Keratinocyte (primary cell): ENCODE data around the gene DHH. TPM values are rescaled to one million over a fixed set of nuclear protein-coding genes. Genes with fewer than 3 reads are reported as not detected.

Experiments
- DNase-seq: peaks from one replicate; pipeline ENCODE4 v3.0.0-alpha.2; 2011; ENCODE audit warnings: low read depth, missing footprints, low spot score
- FAIRE-seq: peaks from 2 replicates; lab custom pipeline; 2011; peaks lifted over from hg19 to GRCh38; lab: Jason Lieb, UNC
- H2AFZ ChIP-seq: 2 replicates; pipeline ENCODE4 v1.6.0; 2012; ENCODE audit warnings: low read length, control low read depth, inconsistent platforms; ENCODE audit not compliant: control insufficient read depth
- H3K27ac ChIP-seq: 2 replicates; pipeline ENCODE4 v1.5.1; 2011; ENCODE audit warnings: low read length; ENCODE audit not compliant: control insufficient read depth, insufficient read depth
- H3K27me3 ChIP-seq: 3 replicates; pipeline ENCODE4 v1.6.0; 2011; ENCODE audit warnings: low read length; ENCODE audit not compliant: control insufficient read depth, insufficient read depth; ENCODE audit errors: extremely low read depth
- H3K36me3 ChIP-seq, 2 experiments: 2 replicates in 1 of 2; 3 replicates in 1 of 2; pipeline ENCODE4 v1.5.1; 2011; ENCODE audit warnings: low read length in 2 of 2, mild to moderate bottlenecking in 1 of 2; ENCODE audit not compliant: control insufficient read depth in 2 of 2, insufficient read depth in 2 of 2; ENCODE audit errors: extremely low read depth in 1 of 2
- H3K4me1 ChIP-seq: 3 replicates; pipeline ENCODE4 v1.5.1; 2011; ENCODE audit warnings: low read length; ENCODE audit not compliant: control insufficient read depth, insufficient read depth; ENCODE audit errors: extremely low read depth
- H3K4me2 ChIP-seq: 3 replicates; pipeline ENCODE4 v1.6.0; 2011; ENCODE audit warnings: low read depth, low read length; ENCODE audit not compliant: control insufficient read depth, insufficient read depth; ENCODE audit errors: extremely low read depth
- H3K4me3 ChIP-seq, 3 experiments: fragments of 200-600 bp in 1 of 3; sonication (generic) in 1 of 3; 2 replicates in 2 of 3; 3 replicates in 1 of 3; pipeline ENCODE4 v1.5.1; 2011 to 2016; ENCODE audit warnings: low read length in 3 of 3, mild to moderate bottlenecking in 3 of 3, control low read depth in 2 of 3, inconsistent platforms in 1 of 3, low read depth in 1 of 3, mixed read lengths in 1 of 3, mixed run types in 1 of 3, moderate library complexity in 1 of 3; ENCODE audit not compliant: control insufficient read depth in 2 of 3, insufficient read depth in 2 of 3; ENCODE audit errors: extremely low read depth in 1 of 3
- H3K79me2 ChIP-seq: 2 replicates; pipeline ENCODE4 v1.6.0; 2012; ENCODE audit warnings: low read length; ENCODE audit not compliant: control insufficient read depth, insufficient read depth
- H3K9ac ChIP-seq: 3 replicates; pipeline ENCODE4 v1.6.0; 2011; ENCODE audit warnings: low read length; ENCODE audit not compliant: control insufficient read depth, insufficient read depth; ENCODE audit errors: extremely low read depth
- H3K9me1 ChIP-seq: 3 replicates; pipeline ENCODE4 v1.6.0; 2011; ENCODE audit warnings: low read length; ENCODE audit not compliant: control insufficient read depth, insufficient read depth; ENCODE audit errors: extremely low read depth
- H3K9me3 ChIP-seq: 2 replicates; pipeline ENCODE4 v1.5.1; 2012; ENCODE audit warnings: low read depth, low read length; ENCODE audit not compliant: control insufficient read depth
- H4K20me1 ChIP-seq: 3 replicates; pipeline ENCODE4 v1.6.0; 2011; ENCODE audit warnings: low read length; ENCODE audit not compliant: control insufficient read depth, insufficient read depth; ENCODE audit errors: extremely low read depth
- CTCF ChIP-seq, 3 experiments: IDR thresholded peaks in 1 of 3; conservative IDR thresholded peaks in 1 of 3; optimal IDR thresholded peaks in 1 of 3; 2 replicates in 2 of 3; 3 replicates in 1 of 3; pipeline versions ENCODE3 to v1.5.1; 2011; ENCODE audit warnings: low read length in 3 of 3, mild to moderate bottlenecking in 3 of 3, moderate library complexity in 2 of 3, control low read depth in 1 of 3, inconsistent platforms in 1 of 3; ENCODE audit not compliant: insufficient read depth in 2 of 3; ENCODE audit errors: extremely low read depth in 1 of 3
- EZH2 ChIP-seq: IDR thresholded peaks from one replicate; pipeline ENCODE4 v1.6.1; 2012; ENCODE audit warnings: inconsistent platforms, mild to moderate bottlenecking, low read length, moderate library complexity
- dilution Hi-C: fragments of 300-500 bp; cut with MboI; formaldehyde crosslinking; loops from one replicate; pipeline ENCODE4 v1.7.0; 2020; ENCODE audit warnings: low sequenced_read_pairs; ENCODE audit not compliant: extremely low pct_ligation_motif_present
- polyA plus RNA-seq, 5 experiments: library from polyadenylated mRNA; depleted of rRNA in 3 of 5; stranded (reverse) in 3 of 5; stranded (forward) in 1 of 5; unstranded in 1 of 5; fragments of >200 nt; gene quantifications; 1 replicate in 1 of 5; 2 replicates in 3 of 5; 3 replicates in 1 of 5; pipeline versions ENCODE4 v1.2.1 to v1.2.3, GENCODE V29; 2011 to 2012; ENCODE audit warnings: missing spikeins in 2 of 5, low read depth in 1 of 5, low replicate concordance in 1 of 5

The DHH gene
- polyA plus RNA-seq, 1 donor (not counting 4 experiments of a cell fraction or from before 2014, with no cell fraction given) = not detected

GRCh38 chr12:49055092-49055491, 39.5 kb downstream of the DHH start:
- Histone ChIP-seq H3K36me3 (peaks cover 40 to 54% of the 10 kb centered on the region in 2 experiments), H3K27me3 (no peaks in the 10 kb centered on the region), H3K4me1 (peaks cover 28% of the 10 kb centered on the region), H3K4me3 (no peak overlapping the region), H3K27ac (no peak overlapping the region), H3K4me2 (no peak overlapping the region), H3K9ac (no peak overlapping the region), H4K20me1 (peaks cover 33% of the 10 kb centered on the region), H3K9me3 (no peaks in the 10 kb centered on the region), H3K79me2 (peaks cover 86% of the 10 kb centered on the region), H3K9me1 (peaks cover 3% of the 10 kb centered on the region), H2AFZ (no peak overlapping the region)
- TF ChIP-seq EZH2 (no peak), CTCF (optimal IDR thresholded peaks at IDR 0.05 in 1 of 3, IDR thresholded peaks at IDR 0.05 in 1 of 3, conservative IDR thresholded peaks at IDR 0.05 in 1 of 3; ENCODE audit: extremely low read depth in 1 of 3, insufficient read depth in 2 of 3, low read length in 3 of 3) (no peak)
- DNase-seq (no peak), FAIRE-seq (no peak)
- dilution Hi-C loops = no loop called here

GRCh38 chr12:49054524-49054923, 40.1 kb downstream of the DHH start:
- TF ChIP-seq CTCF (optimal IDR thresholded peaks at IDR 0.05 in 1 of 3, IDR thresholded peaks at IDR 0.05 in 1 of 3, conservative IDR thresholded peaks at IDR 0.05 in 1 of 3; ENCODE audit: extremely low read depth in 1 of 3, insufficient read depth in 2 of 3, low read length in 3 of 3) (no peak), EZH2 (no peak)
- no peak for DNase-seq
- H3K4me3 ChIP-seq = no peak overlapping the region
- no peak for FAIRE-seq
- no peak overlapping the region for H3K4me2 ChIP-seq
- no peak overlapping the region for H3K27ac ChIP-seq
- H3K27me3 ChIP-seq = no peaks in the 10 kb centered on the region
- H3K79me2 ChIP-seq = peaks cover 80% of the 10 kb centered on the region
- H4K20me1 ChIP-seq = peaks cover 37% of the 10 kb centered on the region
- peaks cover 32% of the 10 kb centered on the region for H3K4me1 ChIP-seq
- peaks cover 3% of the 10 kb centered on the region for H3K9me1 ChIP-seq
- no peak overlapping the region for H2AFZ ChIP-seq
- H3K9ac ChIP-seq = no peak overlapping the region
- no peaks in the 10 kb centered on the region for H3K9me3 ChIP-seq
- peaks cover 45 to 59% of the 10 kb centered on the region in 2 experiments for H3K36me3 ChIP-seq
- dilution Hi-C loops = no loop called here
